K562 (cell line): ENCODE data around the gene HMGXB3. TPM values are rescaled to one million over a fixed set of nuclear protein-coding genes. Genes with fewer than 3 reads are reported as not detected.

Experiments
- BRD9 ChIP-seq: fragments of 450-650 bp; IDR thresholded peaks from 2 replicates; pipeline ENCODE4 v1.6.1; 2018; ENCODE audit warnings: low read depth; ENCODE audit not compliant: partially characterized antibody
- DEAF1 ChIP-seq: fragments of 450-650 bp; formaldehyde crosslinking; IDR thresholded peaks from 2 replicates; pipeline ENCODE4 v1.4.0; 2020; ENCODE audit warnings: mild to moderate bottlenecking, moderate library complexity
- HEY1 ChIP-seq: fragments of 250-450 bp; sonication (Bioruptor Pico); IDR thresholded peaks from 2 replicates; pipeline ENCODE4 v1.5.0; 2020; ENCODE audit warnings: mild to moderate bottlenecking, moderate library complexity, borderline replicate concordance
- JUND ChIP-seq, 2 experiments: IDR thresholded peaks; 2 replicates in 1 of 2; 3 replicates in 1 of 2; pipeline ENCODE4 v1.6.1; 2011; ENCODE audit warnings: borderline replicate concordance in 2 of 2, low read depth in 2 of 2, low read length in 2 of 2, improper control_type of control experiment in 1 of 2, missing biosample characterization in 1 of 2, missing genetic modification characterization in 1 of 2, missing genetic modification reagents in 1 of 2
- MAX ChIP-seq: sonication (generic); formaldehyde crosslinking; IDR thresholded peaks from 2 replicates; pipeline ENCODE4 v1.9.0; 2022; ENCODE audit warnings: mild to moderate bottlenecking, missing genetic modification reagents
- MCM2 ChIP-seq: fragments of 450-650 bp; IDR thresholded peaks from 2 replicates; pipeline ENCODE4 v1.6.1; 2017; ENCODE audit warnings: low read depth, mild to moderate bottlenecking
- RCOR1 ChIP-seq, 2 experiments: IDR thresholded peaks; 2 replicates each; pipeline ENCODE4 v1.6.1; 2012; ENCODE audit warnings: low read depth in 2 of 2, low read length in 2 of 2, borderline replicate concordance in 1 of 2, improper control_type of control experiment in 1 of 2
- ZNF644 ChIP-seq: fragments of 200-800 bp; sonication (Bioruptor generic); IDR thresholded peaks from 2 replicates; pipeline ENCODE4 v1.6.1; 2016; ENCODE audit warnings: low read depth, missing genetic modification characterization, missing compliant biosample characterization
- polyA plus RNA-seq, 8 experiments: library from polyadenylated mRNA; depleted of rRNA in 4 of 8; stranded (reverse) in 5 of 8; unstranded in 3 of 8; fragments of >200 nt; fragmentation: Nextera tagmentation in 2 of 8; fragmentation: Illumina TruSeq in 1 of 8; extraction: Ambion mirVana in 2 of 8; extraction: Trizol in 1 of 8; gene quantifications; 2 replicates each; pipeline versions ENCODE4 v1.2.1 to v1.2.3, GENCODE V29; 2011 to 2014; ENCODE audit warnings: inconsistent platforms in 1 of 8, missing spikeins in 1 of 8
- total RNA-seq, 7 experiments: library from RNA; depleted of rRNA in 6 of 7; stranded (reverse); fragments of >200 nt in 6 of 7; fragmentation: Illumina TruSeq in 2 of 7; extraction: Trizol in 2 of 7; gene quantifications; 2 replicates each; pipeline versions ENCODE4 v1.2.1 to v1.2.3, GENCODE V29; 2011 to 2021; ENCODE audit warnings: low replicate concordance in 1 of 7
- TF ChIP-seq, protein P1 (sequence below): fragments of 450-650 bp; IDR thresholded peaks from 2 replicates; pipeline ENCODE4 v1.6.1; 2016; ENCODE audit warnings: mild to moderate bottlenecking, moderate library complexity
- TF ChIP-seq, protein P2 (sequence below): sonication (generic); IDR thresholded peaks from 2 replicates; pipeline ENCODE4 v1.6.1; 2016

The HMGXB3 gene
- total and polyA plus RNA-seq, 9 of the 15 experiments (the other 6 are each of a cell fraction or from before 2014, with no cell fraction given), result 1.8 to 44.1 (median 32.2) TPM

- peak in 1 of 2 experiments; percentile 87; a peak in 2 of 4 replicates for TF ChIP-seq RCOR1 (IDR thresholded peaks at IDR 0.05; ENCODE audit: borderline replicate concordance in 1 of 2, low read depth in 2 of 2, low read length in 2 of 2)
- peak; percentile 68 for TF ChIP-seq BRD9
- TF ChIP-seq DEAF1 (CRISPR knock-in tag), result peak; percentile 67; the same call in 1 of the 2 replicates
- TF ChIP-seq JUND (IDR thresholded peaks at IDR 0.05; ENCODE audit: borderline replicate concordance, low read depth, low read length), result peak; percentile 89
- peak; percentile 90; the same call in 2 of the 3 replicates for TF ChIP-seq JUND (tag; IDR thresholded peaks at IDR 0.05; ENCODE audit: borderline replicate concordance, low read depth, low read length)
- TF ChIP-seq, protein P1, sequence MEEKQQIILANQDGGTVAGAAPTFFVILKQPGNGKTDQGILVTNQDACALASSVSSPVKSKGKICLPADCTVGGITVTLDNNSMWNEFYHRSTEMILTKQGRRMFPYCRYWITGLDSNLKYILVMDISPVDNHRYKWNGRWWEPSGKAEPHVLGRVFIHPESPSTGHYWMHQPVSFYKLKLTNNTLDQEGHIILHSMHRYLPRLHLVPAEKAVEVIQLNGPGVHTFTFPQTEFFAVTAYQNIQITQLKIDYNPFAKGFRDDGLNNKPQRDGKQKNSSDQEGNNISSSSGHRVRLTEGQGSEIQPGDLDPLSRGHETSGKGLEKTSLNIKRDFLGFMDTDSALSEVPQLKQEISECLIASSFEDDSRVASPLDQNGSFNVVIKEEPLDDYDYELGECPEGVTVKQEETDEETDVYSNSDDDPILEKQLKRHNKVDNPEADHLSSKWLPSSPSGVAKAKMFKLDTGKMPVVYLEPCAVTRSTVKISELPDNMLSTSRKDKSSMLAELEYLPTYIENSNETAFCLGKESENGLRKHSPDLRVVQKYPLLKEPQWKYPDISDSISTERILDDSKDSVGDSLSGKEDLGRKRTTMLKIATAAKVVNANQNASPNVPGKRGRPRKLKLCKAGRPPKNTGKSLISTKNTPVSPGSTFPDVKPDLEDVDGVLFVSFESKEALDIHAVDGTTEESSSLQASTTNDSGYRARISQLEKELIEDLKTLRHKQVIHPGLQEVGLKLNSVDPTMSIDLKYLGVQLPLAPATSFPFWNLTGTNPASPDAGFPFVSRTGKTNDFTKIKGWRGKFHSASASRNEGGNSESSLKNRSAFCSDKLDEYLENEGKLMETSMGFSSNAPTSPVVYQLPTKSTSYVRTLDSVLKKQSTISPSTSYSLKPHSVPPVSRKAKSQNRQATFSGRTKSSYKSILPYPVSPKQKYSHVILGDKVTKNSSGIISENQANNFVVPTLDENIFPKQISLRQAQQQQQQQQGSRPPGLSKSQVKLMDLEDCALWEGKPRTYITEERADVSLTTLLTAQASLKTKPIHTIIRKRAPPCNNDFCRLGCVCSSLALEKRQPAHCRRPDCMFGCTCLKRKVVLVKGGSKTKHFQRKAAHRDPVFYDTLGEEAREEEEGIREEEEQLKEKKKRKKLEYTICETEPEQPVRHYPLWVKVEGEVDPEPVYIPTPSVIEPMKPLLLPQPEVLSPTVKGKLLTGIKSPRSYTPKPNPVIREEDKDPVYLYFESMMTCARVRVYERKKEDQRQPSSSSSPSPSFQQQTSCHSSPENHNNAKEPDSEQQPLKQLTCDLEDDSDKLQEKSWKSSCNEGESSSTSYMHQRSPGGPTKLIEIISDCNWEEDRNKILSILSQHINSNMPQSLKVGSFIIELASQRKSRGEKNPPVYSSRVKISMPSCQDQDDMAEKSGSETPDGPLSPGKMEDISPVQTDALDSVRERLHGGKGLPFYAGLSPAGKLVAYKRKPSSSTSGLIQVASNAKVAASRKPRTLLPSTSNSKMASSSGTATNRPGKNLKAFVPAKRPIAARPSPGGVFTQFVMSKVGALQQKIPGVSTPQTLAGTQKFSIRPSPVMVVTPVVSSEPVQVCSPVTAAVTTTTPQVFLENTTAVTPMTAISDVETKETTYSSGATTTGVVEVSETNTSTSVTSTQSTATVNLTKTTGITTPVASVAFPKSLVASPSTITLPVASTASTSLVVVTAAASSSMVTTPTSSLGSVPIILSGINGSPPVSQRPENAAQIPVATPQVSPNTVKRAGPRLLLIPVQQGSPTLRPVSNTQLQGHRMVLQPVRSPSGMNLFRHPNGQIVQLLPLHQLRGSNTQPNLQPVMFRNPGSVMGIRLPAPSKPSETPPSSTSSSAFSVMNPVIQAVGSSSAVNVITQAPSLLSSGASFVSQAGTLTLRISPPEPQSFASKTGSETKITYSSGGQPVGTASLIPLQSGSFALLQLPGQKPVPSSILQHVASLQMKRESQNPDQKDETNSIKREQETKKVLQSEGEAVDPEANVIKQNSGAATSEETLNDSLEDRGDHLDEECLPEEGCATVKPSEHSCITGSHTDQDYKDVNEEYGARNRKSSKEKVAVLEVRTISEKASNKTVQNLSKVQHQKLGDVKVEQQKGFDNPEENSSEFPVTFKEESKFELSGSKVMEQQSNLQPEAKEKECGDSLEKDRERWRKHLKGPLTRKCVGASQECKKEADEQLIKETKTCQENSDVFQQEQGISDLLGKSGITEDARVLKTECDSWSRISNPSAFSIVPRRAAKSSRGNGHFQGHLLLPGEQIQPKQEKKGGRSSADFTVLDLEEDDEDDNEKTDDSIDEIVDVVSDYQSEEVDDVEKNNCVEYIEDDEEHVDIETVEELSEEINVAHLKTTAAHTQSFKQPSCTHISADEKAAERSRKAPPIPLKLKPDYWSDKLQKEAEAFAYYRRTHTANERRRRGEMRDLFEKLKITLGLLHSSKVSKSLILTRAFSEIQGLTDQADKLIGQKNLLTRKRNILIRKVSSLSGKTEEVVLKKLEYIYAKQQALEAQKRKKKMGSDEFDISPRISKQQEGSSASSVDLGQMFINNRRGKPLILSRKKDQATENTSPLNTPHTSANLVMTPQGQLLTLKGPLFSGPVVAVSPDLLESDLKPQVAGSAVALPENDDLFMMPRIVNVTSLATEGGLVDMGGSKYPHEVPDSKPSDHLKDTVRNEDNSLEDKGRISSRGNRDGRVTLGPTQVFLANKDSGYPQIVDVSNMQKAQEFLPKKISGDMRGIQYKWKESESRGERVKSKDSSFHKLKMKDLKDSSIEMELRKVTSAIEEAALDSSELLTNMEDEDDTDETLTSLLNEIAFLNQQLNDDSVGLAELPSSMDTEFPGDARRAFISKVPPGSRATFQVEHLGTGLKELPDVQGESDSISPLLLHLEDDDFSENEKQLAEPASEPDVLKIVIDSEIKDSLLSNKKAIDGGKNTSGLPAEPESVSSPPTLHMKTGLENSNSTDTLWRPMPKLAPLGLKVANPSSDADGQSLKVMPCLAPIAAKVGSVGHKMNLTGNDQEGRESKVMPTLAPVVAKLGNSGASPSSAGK, result peak; percentile 39
- TF ChIP-seq HEY1 (CRISPR knock-in tag), result peak; percentile 22; the same call in 1 of the 2 replicates
- peak; percentile 80; the same call in 1 of the 2 replicates for TF ChIP-seq ZNF644 (tag)
- TF ChIP-seq, protein P2, sequence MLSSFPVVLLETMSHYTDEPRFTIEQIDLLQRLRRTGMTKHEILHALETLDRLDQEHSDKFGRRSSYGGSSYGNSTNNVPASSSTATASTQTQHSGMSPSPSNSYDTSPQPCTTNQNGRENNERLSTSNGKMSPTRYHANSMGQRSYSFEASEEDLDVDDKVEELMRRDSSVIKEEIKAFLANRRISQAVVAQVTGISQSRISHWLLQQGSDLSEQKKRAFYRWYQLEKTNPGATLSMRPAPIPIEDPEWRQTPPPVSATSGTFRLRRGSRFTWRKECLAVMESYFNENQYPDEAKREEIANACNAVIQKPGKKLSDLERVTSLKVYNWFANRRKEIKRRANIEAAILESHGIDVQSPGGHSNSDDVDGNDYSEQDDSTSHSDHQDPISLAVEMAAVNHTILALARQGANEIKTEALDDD, result peak; percentile 66
- no peak for TF ChIP-seq MAX (CRISPR knock-in tag)
- TF ChIP-seq MCM2, result no peak
Measured at GRCh38 chr5:149959406-149960236, 40.9 kb upstream of the HMGXB3 start (continued).
